Kidney (tissue), 14 donors: ENCODE measurements around the gene ARHGEF26. TPM values are rescaled to one million over a fixed set of nuclear protein-coding genes. Genes with fewer than 3 reads are reported as not detected.

Experiments
- DNase-seq, 5 donors: peaks; one replicate each; pipeline ENCODE4 v3.0.0-alpha.2; 2013 to 2020
- FAIRE-seq: peaks from 2 replicates; lab custom pipeline; 2012; peaks lifted over from hg19 to GRCh38; lab: Jason Lieb, UNC
- H3K27ac ChIP-seq, 2 donors: one replicate each; pipeline ENCODE4 v1.7.0; 2013; ENCODE audit warnings: low read depth in 2 of 2, low read length in 2 of 2, inconsistent platforms in 1 of 2
- H3K27me3 ChIP-seq: one replicate; pipeline ENCODE4 v1.7.1; 2013; ENCODE audit warnings: low read length, inconsistent platforms; ENCODE audit not compliant: control insufficient read depth, insufficient read depth
- H3K36me3 ChIP-seq, 3 donors: one replicate each; pipeline versions ENCODE4 v1.7.0 to v1.7.1; 2013; ENCODE audit warnings: low read length in 3 of 3, control low read depth in 1 of 3, inconsistent platforms in 1 of 3; ENCODE audit not compliant: insufficient read depth in 3 of 3, control insufficient read depth in 2 of 3
- H3K4me1 ChIP-seq, 3 donors: one replicate each; pipeline versions ENCODE4 v1.7.0 to v1.7.1; 2013; ENCODE audit warnings: low read length in 3 of 3, inconsistent platforms in 1 of 3, low read depth in 1 of 3; ENCODE audit not compliant: control insufficient read depth in 2 of 3, insufficient read depth in 2 of 3
- H3K4me3 ChIP-seq, 3 donors: one replicate each; pipeline versions ENCODE4 v1.7.0 to v1.8.1; 2013; ENCODE audit warnings: low read length in 3 of 3, control low read depth in 1 of 3, inconsistent platforms in 1 of 3
- H3K9ac ChIP-seq, 3 donors: one replicate each; pipeline versions ENCODE4 v1.7.0 to v1.7.1; 2013; ENCODE audit warnings: low read length in 3 of 3, control low read depth in 1 of 3, inconsistent platforms in 1 of 3
- H3K9me3 ChIP-seq, 3 donors: one replicate each; pipeline versions ENCODE4 v1.7.0 to v1.7.1; 2013; ENCODE audit warnings: low read length in 3 of 3, control low read depth in 1 of 3, inconsistent platforms in 1 of 3; ENCODE audit not compliant: control insufficient read depth in 2 of 3, insufficient read depth in 1 of 3
- intact Hi-C: fragments of 100-400 bp; cut with DNase I; formaldehyde crosslinking; loops from one replicate; pipeline ENCODE4 v1.11.1; 2022
- polyA plus RNA-seq: library from polyadenylated mRNA; stranded (reverse); fragments of 350-450 nt; fragmentation: Illumina TruSeq; extraction: RNeasy Lipid Tissue Mini Kit (QIAGEN cat#74804); gene quantifications from one replicate; pipeline ENCODE4 v1.2.3, GENCODE V29; 2014; ENCODE audit warnings: low read depth, low replicate concordance; ENCODE audit not compliant: insufficient read depth
- total RNA-seq: library from RNA; stranded (reverse); fragmentation: NEBNext Ultra II Directional; extraction: Animal tissue kit (Norgen Biotek cat#: 25700); gene quantifications from one replicate; pipeline ENCODE4 v1.2.1, GENCODE V29; 2021
- TF ChIP-seq, protein P1 (sequence below): IDR thresholded peaks from 3 replicates; pipeline ENCODE4 v1.5.1; 2012; ENCODE audit warnings: mild to moderate bottlenecking, moderate library complexity, borderline replicate concordance; ENCODE audit not compliant: insufficient read depth; ENCODE audit errors: extremely low read depth
- donor health status: control.
- donor health status: control.
- donor health status: control.
- donor health status: control.
- donor health status: control.
- donor health status: DM: yes; HTN: yes; CAD: no.
- donor health status: Normal renal cell carcinoma (clear cell type).

The ARHGEF26 gene
- total and polyA plus RNA-seq, 2 donors from 2014 or later: 3.9 to 4.8 TPM

DNA sequence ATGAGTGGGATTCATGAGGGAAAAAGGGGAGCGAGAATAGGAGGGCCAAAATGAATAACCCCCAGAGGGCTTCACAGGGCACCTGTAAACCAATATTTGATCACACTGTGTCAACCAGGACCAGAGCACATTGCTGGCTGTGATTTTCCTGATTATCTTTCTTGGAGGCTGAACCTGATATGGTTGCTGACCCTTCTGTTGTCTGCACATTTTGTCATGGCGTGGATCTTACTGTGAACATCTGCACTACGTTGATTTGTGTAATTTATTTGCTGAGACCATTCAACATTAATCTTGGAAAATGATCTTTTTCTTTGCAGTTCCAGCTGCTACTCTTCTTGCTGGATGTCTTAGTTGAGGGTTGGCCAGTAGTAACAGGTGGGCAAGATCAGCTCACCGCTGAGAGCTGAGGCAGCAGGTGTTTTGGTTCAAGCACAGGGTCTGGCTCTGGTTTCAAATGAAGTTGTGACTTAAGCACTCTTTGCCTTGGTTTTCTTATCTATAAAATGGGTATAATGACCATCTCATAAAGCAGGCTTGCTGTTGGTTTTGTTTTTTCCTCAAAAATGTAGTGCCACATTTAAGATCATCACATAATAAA lies 61.2 kb downstream of the ARHGEF26 start:
- H3K4me3 ChIP-seq: no peak overlapping the region
- no peaks in the 10 kb centered on the region for H3K36me3 ChIP-seq
- no peak overlapping the region for H3K27ac ChIP-seq
- no peaks in the 10 kb centered on the region for H3K9me3 ChIP-seq
- DNase-seq: no peak
- TF ChIP-seq, protein P1, sequence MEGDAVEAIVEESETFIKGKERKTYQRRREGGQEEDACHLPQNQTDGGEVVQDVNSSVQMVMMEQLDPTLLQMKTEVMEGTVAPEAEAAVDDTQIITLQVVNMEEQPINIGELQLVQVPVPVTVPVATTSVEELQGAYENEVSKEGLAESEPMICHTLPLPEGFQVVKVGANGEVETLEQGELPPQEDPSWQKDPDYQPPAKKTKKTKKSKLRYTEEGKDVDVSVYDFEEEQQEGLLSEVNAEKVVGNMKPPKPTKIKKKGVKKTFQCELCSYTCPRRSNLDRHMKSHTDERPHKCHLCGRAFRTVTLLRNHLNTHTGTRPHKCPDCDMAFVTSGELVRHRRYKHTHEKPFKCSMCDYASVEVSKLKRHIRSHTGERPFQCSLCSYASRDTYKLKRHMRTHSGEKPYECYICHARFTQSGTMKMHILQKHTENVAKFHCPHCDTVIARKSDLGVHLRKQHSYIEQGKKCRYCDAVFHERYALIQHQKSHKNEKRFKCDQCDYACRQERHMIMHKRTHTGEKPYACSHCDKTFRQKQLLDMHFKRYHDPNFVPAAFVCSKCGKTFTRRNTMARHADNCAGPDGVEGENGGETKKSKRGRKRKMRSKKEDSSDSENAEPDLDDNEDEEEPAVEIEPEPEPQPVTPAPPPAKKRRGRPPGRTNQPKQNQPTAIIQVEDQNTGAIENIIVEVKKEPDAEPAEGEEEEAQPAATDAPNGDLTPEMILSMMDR: no peak
- intact Hi-C loops: no loop called here
- no peak for FAIRE-seq
- H3K27me3 ChIP-seq: no peaks in the 10 kb centered on the region
- H3K9ac ChIP-seq: no peak overlapping the region
- no peaks in the 10 kb centered on the region for H3K4me1 ChIP-seq

DNA sequence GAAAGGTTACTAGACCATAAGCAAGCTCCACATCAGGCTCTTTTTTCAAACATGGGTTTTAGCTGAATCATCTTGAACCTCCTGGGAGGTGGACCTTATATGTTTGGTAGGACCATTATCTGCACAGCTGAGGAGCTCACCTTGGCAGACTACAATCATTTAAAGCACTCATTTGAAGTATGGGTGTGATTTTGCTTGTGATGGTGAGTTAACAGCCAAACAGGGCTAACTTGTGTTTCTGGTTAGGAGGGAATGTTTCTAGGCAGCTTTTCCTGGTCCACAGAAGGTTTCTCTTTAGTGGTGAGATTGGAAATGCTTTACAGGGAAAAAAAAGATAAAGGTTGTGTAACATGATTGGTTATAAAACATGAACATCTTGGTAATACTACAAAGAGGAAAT lies 61.8 kb downstream of the ARHGEF26 start:
- FAIRE-seq: no peak
- no peaks in the 10 kb centered on the region for H3K27me3 ChIP-seq

DNA sequence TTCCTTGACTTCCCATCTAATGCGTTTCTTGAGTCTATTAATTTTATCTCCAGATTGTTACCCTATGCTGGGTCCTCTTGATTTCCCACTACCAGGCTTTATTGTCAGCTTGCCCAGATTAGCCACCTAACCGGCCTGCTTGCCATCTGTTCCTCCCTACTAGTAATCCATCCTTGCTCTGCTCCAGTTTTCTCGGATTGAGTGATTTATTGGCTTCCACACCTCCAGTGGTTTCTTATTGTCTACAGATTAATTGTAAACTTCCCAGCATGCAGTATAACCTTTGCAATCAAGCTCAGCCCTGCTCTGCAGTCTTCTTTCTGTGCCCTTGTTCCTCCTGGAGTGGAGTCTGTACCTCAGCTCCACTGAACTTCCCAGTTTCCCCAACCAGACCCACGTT lies 63.4 kb downstream of the ARHGEF26 start:
- intact Hi-C loops: no loop called here
- no peaks in the 10 kb centered on the region for H3K4me1 ChIP-seq
- H3K36me3 ChIP-seq: no peaks in the 10 kb centered on the region
- no peaks in the 10 kb centered on the region for H3K27me3 ChIP-seq
- DNase-seq: no peak
- H3K9me3 ChIP-seq: no peaks in the 10 kb centered on the region
- H3K27ac ChIP-seq: no peak overlapping the region
- no peak overlapping the region for H3K9ac ChIP-seq
- TF ChIP-seq, protein P1: no peak
- no peak overlapping the region for H3K4me3 ChIP-seq
- no peak for FAIRE-seq

More for the DNA sequence above, 61.8 kb downstream of the ARHGEF26 start:
- Histone ChIP-seq H3K9me3 (no peaks in the 10 kb centered on the region), H3K27ac (no peak overlapping the region), H3K4me1 (no peaks in the 10 kb centered on the region), H3K4me3 (no peak overlapping the region), H3K9ac (no peak overlapping the region), H3K36me3 (no peaks in the 10 kb centered on the region)
- TF ChIP-seq, protein P1: no peak
- intact Hi-C loops: no loop called here
- DNase-seq: no peak

DNA sequence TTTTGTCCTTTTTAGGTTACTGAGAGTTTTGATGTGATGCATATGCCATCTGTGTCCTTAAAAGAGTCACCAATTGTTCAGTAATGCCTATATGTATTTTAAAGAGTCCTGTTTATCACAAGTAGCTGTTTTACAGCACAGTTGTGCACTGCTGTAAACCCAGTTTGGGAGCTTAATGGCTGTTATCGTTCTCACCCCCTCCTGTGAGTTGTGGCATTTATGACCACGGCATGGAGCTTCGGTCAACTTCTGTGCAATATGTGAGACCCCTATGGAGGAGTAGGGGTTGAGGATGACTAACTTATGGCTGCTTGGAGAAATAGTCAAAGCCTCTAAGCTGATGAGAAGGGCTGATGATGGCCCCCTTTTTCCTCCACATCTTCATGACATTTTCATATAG lies 67.2 kb downstream of the ARHGEF26 start:
- intact Hi-C loops: no loop called here
- peak in 1 of 5 donors; percentile 39 for DNase-seq
- H3K9me3 ChIP-seq: no peaks in the 10 kb centered on the region
- no peak overlapping the region for H3K4me3 ChIP-seq
- no peaks in the 10 kb centered on the region for H3K36me3 ChIP-seq
- no peaks in the 10 kb centered on the region for H3K27me3 ChIP-seq
- FAIRE-seq: no peak
- no peak overlapping the region for H3K27ac ChIP-seq
- TF ChIP-seq, protein P1: no peak
- no peaks in the 10 kb centered on the region for H3K4me1 ChIP-seq
- no peak overlapping the region for H3K9ac ChIP-seq
